NCI-H345 treated with DMSO at 0.1 percent for 48 hours (cell line): ENCODE results near the gene ACE2.
"Not testable (repeated sequence)": the region's sequence is repeated elsewhere in the genome, so short reads cannot be mapped to it uniquely, and the experiment has no call there.

Source experiments
- DNase-seq: peaks from one replicate; lab custom pipeline; 2025; ENCODE audit not compliant: unreplicated experiment; lab: John Stamatoyannopoulos, UW

ACE2 gene

GRCh38 chrX:15600745-15601144 is at the start of gene ACE2:
TSS of gene ACE2 (minus strand) at chrX:15600960. CDS start at chrX:15600911, 49 bp downstream.
- DNase-seq = no peak

- DNase-seq = not testable (repeated sequence)
Observed at GRCh38 chrX:15647510-15647909, 46.8 kb upstream of the ACE2 start.

- DNase-seq = no peak
Observed at GRCh38 chrX:15646543-15646942, 45.8 kb upstream of the ACE2 start.

- DNase-seq = no peak
Observed at GRCh38 chrX:15646031-15646430, 45.3 kb upstream of the ACE2 start.

GRCh38 chrX:15645266-15645665 is 44.5 kb upstream of the ACE2 start:
- DNase-seq = no peak

DNA sequence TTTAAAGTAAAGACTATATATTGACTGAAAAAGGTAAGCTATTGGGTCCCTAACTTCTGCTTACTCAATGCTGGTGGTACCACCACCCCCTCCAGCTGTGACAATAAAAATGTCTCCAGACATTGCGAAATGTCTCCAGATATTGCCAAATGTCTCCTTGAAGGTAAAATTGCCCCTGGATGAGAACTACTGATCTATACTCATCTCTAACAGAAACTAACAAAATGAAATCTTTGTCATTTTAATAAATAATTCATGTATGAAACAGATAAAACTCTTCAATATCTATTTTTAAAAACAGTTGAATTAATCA is 43.8 kb upstream of the ACE2 start:
- DNase-seq = no peak

DNA sequence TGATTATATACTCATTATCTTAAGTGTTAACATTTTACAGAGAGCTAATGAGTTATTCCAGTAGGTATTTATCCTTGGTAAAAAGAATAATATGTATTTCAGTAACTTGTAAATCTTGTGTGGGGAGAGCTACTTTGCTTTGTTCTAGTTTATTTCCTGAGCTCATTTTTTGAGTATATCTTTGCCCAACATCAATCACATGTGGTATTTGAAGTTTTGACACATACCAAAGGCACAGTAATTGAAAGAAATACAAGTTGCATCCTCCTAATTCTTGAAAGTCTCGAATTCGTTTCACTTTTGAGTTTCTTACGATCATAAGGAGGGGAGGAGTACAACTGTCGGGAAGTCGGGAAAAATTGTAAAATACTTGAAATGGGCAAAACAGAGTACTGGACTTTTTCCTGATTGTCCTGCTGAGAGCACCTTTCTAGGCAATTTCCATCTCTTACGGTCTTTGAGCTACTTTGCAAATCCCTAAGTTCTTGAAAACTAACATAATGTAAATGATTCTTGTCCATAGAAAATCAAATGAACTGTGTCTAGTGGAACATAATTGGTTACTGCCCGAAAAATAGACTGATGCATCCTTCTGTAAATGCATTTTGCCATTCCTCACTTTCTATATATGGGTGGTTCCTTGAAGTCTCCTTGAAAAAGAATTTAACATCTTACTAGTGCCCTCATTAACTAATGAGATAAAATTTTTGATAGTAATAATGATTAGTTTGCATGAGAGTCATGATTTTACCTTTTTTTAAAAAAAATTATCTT is 43.2 kb upstream of the ACE2 start:
- no peak for DNase-seq

- no peak for DNase-seq
Observed at GRCh38 chrX:15631637-15632036, 30.9 kb upstream of the ACE2 start.

DNA sequence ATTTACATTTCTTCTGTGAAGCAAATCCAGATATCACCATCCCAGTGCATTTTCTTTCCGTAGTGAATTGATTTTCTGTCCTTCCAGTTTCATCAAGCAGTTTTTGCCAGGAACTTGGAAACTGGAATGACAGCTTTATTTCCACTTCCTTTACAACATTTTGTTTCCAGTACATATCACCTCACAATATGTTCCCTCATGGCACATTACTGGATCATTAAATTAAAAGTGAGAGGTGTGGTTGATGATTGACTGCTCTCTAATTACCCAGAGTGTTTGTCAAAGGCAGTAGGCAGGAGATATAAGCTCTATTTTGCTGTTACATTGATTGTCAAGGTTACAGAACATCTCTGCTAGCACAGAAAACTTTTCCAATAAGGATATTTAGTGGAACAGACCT is 22.3 kb upstream of the ACE2 start:
- DNase-seq = no peak

DNA sequence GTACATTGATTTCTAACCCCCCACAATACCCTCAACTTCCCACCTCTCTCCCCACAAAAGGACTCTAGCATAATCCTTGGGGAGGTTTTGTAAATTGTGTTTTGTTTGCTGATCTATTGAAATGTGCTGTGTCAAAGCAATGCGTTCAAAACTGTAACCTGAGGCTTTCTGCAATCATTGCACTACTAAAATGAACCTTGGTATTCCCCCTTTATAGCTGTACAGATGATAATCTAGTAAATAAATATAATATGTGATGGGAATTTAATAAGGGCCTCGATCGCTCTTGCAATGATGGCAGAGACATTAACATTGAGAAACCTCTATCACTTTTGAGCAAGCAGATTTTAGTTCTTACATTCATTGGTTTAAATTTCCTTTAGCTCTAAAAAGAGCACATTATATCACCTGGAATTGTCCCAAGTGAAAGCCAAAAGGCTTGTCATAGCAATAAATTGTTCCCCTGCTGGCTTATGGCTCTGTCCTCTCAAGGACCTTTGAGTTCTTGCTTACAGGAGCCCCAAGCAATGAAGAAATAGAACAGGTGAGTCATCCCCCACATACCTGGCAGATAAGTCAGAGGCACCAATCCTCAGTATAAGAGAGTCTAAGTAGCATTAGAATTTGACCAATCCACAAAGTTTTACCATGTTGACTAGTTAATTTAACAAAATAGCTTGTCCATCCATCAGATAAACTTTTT is 18.4 kb upstream of the ACE2 start:
- DNase-seq = no peak

- no peak for DNase-seq
Observed at GRCh38 chrX:15617111-15617510, 16.4 kb upstream of the ACE2 start.

DNA sequence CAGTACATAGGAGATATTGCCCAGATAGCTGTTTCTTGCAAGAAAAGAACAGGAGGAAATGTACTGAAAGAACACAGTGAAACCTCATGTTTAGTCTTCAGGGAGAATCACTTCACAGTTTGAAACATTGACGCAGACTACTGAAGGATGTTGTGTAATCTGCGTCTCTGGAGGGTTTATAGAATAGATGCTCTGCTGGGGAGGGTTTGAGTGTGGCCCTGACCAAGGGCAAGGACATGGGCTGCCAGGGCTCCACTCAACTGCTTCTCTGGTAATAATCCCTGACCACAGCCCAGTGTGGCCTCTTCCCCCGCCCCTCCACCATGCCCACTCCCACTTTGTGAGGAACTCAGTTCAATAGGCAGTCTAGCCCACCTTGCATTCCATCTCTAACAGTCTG is 15.8 kb upstream of the ACE2 start:
- no peak for DNase-seq

- DNase-seq = no peak
Observed at GRCh38 chrX:15607067-15607466, 6.3 kb upstream of the ACE2 start.

DNA sequence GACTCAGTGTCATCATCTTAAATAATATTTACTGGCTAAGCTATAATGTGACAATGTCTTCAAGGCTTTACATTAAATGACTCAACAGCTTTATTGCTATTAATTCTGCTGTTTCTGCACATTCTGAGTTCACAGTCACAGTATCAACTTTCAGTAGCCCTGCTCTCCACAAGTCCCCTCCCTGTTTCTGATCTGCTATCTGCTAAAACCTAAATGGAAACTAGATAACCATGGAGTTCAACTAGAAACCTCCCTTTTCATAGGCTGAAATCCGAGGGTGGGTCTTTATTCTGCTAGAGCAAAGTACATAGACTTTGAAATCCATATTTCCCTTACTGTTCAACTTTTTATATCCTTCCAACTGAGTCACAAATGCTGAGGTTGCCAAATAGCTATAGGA is 5.4 kb upstream of the ACE2 start:
- no peak for DNase-seq

DNA sequence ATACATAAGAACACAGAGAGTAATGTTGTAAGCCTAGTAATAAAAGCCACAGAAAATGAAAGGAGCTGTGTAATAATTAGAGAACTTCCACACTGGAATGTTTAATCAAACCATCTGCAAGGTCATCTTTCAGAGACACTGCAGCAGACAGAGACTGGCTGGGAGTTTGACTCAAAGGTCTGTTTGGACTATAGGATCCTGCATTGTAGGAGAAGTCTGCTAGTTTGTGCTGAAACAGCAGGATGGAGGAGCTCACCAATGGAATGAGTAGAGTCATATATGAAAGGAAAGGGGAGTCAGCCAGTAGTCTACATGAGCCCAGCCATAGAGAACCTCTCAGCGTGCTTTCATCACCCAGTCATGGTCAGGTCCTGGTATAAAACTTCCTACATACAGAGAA is 4.5 kb upstream of the ACE2 start:
- no peak for DNase-seq

GRCh38 chrX:15602761-15603160 is 2.0 kb upstream of the ACE2 start:
- no peak for DNase-seq

- no peak for DNase-seq
Observed at GRCh38 chrX:15601932-15602331, 1.2 kb upstream of the ACE2 start.

DNA sequence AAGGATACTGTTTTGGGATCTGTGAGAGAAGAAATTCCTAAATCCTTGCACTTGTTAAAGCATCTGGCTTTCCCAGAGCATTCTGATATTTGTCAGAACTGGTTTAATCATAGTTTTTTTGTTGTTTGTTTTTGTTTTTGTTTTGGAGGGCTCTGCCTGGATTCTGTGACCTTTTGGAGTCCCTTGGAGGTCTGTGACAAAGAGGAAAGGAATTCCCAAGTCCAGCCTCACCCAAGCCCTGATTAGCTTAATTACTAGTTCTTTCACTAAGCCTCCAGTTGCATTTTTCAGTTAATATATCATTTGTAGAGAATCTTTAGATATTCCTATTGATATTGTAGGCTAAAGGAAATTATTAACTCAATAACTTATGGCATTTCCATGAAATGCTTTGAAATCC is 711 bp downstream of the ACE2 start:
- no peak for DNase-seq

DNA sequence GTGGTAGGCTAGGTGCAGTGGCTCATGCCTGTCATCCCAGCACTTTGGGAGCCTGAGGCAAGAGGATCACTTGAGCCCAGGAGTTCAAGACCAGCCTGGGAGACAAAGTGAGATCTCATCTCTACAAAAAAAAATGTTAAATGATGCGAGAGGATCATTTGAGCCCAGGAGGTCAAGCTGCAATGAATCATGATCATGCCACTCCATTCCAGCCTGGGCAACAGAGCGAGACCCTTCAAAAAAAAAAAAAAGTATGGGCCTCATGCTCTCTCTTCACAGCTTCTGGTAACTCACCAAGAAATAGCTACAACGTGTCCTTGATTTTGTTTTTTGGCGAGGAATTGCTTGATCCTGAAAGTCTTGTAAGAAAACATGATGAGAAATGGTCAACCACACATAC is 1.3 kb downstream of the ACE2 start:
- no peak for DNase-seq

DNA sequence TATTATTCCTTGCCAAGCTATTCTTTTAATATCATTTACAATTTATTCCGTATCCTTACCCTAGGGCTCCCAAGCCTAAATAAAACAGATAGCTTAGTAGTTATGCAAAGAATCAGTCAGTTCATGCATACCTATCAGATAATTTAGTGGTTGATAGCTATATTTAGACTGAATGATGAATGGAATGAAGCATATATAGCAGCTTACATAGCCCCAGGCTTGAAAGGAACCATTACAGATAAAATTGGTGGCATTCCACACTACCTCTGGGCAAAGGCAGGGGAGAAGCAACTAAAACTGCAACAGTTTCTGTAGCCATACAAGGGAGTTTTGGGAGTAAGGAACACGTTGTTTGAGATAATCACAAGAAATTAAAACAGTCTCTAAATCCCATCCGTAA is 2.7 kb downstream of the ACE2 start:
- DNase-seq = no peak

DNA sequence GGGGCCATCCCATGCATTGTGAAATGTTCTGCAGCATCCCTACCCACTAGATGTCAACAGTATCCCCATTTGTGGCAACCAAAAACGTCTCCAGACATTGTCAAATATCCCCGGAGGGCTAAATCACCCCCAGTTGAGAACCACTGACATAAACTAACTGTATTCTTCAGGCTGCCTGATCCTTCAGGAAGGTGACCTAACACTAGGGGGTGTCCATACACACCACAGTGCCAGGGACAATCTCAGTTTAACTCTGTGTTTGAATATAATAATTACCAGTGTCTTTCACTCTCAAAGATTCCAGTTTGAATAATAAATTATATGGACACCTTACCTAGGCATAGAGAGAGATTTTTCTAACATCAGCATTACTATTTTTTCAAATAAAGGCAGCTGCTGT is 6.4 kb downstream of the ACE2 start:
- DNase-seq = no peak

DNA sequence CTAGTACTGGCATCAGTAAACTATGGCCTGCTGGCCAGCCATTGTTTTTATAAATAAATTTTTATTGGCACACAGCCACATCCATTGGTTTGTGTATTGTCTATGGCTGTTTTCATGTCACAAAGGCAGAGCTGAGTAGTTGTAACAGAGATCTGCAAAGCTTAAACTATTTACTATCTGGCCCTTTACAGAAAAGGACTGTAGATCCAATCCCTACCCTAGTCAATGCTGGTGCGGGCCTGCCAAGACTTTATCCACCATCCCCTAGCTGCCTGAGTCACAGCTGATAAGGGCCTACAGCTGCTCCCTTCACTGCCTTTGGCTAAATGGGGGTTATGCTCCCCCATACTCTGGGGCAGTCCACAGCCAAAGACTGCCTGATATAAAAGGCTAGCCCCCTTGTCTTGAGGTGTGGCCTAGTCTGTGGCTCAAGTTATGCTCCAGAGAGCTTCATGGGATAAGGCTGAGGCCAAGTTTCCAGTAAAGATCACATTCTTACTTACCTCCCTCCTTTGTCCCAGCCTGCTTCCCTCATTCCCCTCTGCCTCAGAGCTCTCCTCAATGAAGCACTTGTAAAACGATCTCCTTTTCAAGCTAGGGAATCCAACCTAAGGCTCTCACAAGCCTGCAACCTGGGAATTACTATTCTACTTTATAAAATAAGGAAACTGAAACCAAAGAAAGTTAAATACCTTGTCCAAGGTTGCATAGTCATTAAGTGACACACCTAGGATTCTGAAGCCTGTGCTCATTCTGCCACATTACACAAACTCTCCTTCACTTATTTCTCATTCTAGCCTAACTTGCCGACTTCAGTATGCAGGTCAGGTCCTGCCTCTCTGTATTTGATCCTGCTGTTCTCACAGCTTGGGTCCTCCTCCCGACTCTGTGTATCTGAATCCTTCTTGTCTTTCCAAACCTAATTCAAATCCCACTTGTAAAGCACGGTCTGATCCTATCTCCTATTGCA is 20.7 kb downstream of the ACE2 start:
- DNase-seq = no peak
